OCI-LY7 (cell line): ENCODE results near the gene TTC13.

Source experiments
- CTCF ChIP-seq: fragments of 200-600 bp; sonication (generic); conservative IDR thresholded peaks from 2 replicates; pipeline ENCODE4 v1.5.1; 2014; ENCODE audit warnings: mild to moderate bottlenecking, antibody characterized with exemption, low read length, moderate library complexity, mixed read lengths
- EZH2phosphoT487 ChIP-seq: fragments of 200-600 bp; sonication (generic); IDR thresholded peaks from 2 replicates; pipeline ENCODE4 v1.6.1; 2018; ENCODE audit warnings: low read depth, borderline replicate concordance, mild to moderate bottlenecking, mixed run types, antibody characterized with exemption, low read length, moderate library complexity, mixed read lengths

DNA sequence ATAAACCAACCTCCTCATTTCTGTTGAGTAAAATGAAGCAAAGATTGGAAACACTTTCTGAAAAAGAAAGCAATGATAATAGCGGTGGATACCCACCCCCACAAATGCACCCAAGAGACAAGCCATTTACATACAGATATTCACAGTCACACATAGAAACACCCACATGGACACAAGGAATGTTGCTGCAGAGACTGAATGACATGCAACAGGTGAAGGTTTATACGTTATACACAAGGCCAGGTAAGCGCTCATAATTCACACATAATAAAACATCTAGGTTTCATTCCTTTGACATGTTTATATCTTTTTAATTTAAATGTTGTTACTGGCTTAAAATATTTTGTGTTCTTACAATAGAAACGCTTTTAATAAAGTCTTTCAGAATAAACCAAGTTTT, 21.5 kb upstream of the TTC13 start:
- TF ChIP-seq CTCF (no peak), EZH2phosphoT487 (no peak)
